Measurements from ENCODE around the gene CCDC126.
A peak's percentile ranks its signal among the peaks of the same experiment; 100 is the strongest.
"Not testable (repeated sequence)": the region's sequence is repeated elsewhere in the genome, so short reads cannot be mapped to it uniquely, and the experiment has no call there.

CCDC126 gene

GRCh38 chr7:23684041-23684440 is 86.9 kb downstream of the CCDC126 start:
- H2BK5ac ChIP-seq (ENCODE audit: low read depth, low read length, poor library complexity, severe bottlenecking); H3K23ac ChIP-seq (ENCODE audit: low read length in 2 of 2); H2AFZ ChIP-seq (ENCODE audit: low read depth, low read length); H4K8ac ChIP-seq (ENCODE audit: low read length); H3K18ac ChIP-seq (ENCODE audit: low read depth in 1 of 2, low read length in 2 of 2); H3K4me3 ChIP-seq (ENCODE audit: insufficient read depth in 1 of 2, low read depth in 1 of 2, low read length in 2 of 2); H3K14ac ChIP-seq (ENCODE audit: low read length in 2 of 2); H2BK15ac ChIP-seq (ENCODE audit: low read depth, poor library complexity, severe bottlenecking); H3K27me3 ChIP-seq (ENCODE audit: control insufficient read depth in 1 of 2, insufficient read depth in 1 of 2, low read length in 2 of 2); H3K4me2 ChIP-seq (ENCODE audit: low read length, poor library complexity, severe bottlenecking); H2BK12ac ChIP-seq (ENCODE audit: low read length in 2 of 2); H4K91ac ChIP-seq (ENCODE audit: low read length); H3K36me3 ChIP-seq (ENCODE audit: control insufficient read depth in 1 of 2, insufficient read depth in 2 of 2, low read depth in 1 of 2, low read length in 2 of 2); H2AK5ac ChIP-seq (ENCODE audit: low read length, severe bottlenecking); H3K9ac ChIP-seq (ENCODE audit: low read length); H3K27ac ChIP-seq (ENCODE audit: low read length, poor library complexity, severe bottlenecking); H3K4ac ChIP-seq (ENCODE audit: low read depth in 1 of 2, low read length in 2 of 2); H3K79me1 ChIP-seq (replicated peaks; ENCODE audit: low read length, poor library complexity, severe bottlenecking); H2BK120ac ChIP-seq (ENCODE audit: low read depth, low read length); H3K9me3 ChIP-seq (ENCODE audit: control insufficient read depth, low read length); DNase-seq: not testable (repeated sequence)
- H3K4me1 ChIP-seq (ENCODE audit: control insufficient read depth, insufficient read depth, low read depth, low read length) = peaks cover 11% of the 10 kb centered on the region
- WGBS = 72% methylated on average over 5 of the region's 6 CpGs

- no peak overlapping the region for H3K4ac ChIP-seq (ENCODE audit: low read depth in 1 of 2, low read length in 2 of 2)
- H4K8ac ChIP-seq (ENCODE audit: low read length) = no peak overlapping the region
- no peak overlapping the region for H2AFZ ChIP-seq (ENCODE audit: low read depth, low read length)
- no peak overlapping the region for H3K23ac ChIP-seq (ENCODE audit: low read length in 2 of 2)
- peaks cover 6% of the 10 kb centered on the region for H3K79me1 ChIP-seq (replicated peaks; ENCODE audit: low read length, poor library complexity, severe bottlenecking)
- peaks cover 4% of the 10 kb centered on the region for H3K4me1 ChIP-seq (ENCODE audit: control insufficient read depth, insufficient read depth, low read depth, low read length)
- no peak overlapping the region for H3K18ac ChIP-seq (ENCODE audit: low read depth in 1 of 2, low read length in 2 of 2)
- no peak overlapping the region for H3K4me2 ChIP-seq (ENCODE audit: low read length, poor library complexity, severe bottlenecking)
- no peaks in the 10 kb centered on the region for H3K27me3 ChIP-seq (ENCODE audit: control insufficient read depth in 1 of 2, insufficient read depth in 1 of 2, low read length in 2 of 2)
- H3K4me3 ChIP-seq (ENCODE audit: insufficient read depth in 1 of 2, low read depth in 1 of 2, low read length in 2 of 2) = no peak overlapping the region
- H3K27ac ChIP-seq (ENCODE audit: low read length, poor library complexity, severe bottlenecking) = no peak overlapping the region
- no peak overlapping the region for H2BK120ac ChIP-seq (ENCODE audit: low read depth, low read length)
- peaks cover 0 to 3% of the 10 kb centered on the region in 2 experiments for H3K36me3 ChIP-seq (ENCODE audit: control insufficient read depth in 1 of 2, insufficient read depth in 2 of 2, low read depth in 1 of 2, low read length in 2 of 2)
- peak; percentile 14 for DNase-seq
- H3K9me3 ChIP-seq (ENCODE audit: control insufficient read depth, low read length) = no peaks in the 10 kb centered on the region
- no peak overlapping the region for H2AK5ac ChIP-seq (ENCODE audit: low read length, severe bottlenecking)
- H2BK12ac ChIP-seq (ENCODE audit: low read length in 2 of 2) = no peak overlapping the region
- WGBS = 100% methylated on average over 3 of the region's 3 CpGs
- no peak overlapping the region for H3K14ac ChIP-seq (ENCODE audit: low read length in 2 of 2)
- no peak overlapping the region for H2BK15ac ChIP-seq (ENCODE audit: low read depth, poor library complexity, severe bottlenecking)
- no peak overlapping the region for H2BK5ac ChIP-seq (ENCODE audit: low read depth, low read length, poor library complexity, severe bottlenecking)
- peak overlapping the region; percentile 58 for H3K9ac ChIP-seq (ENCODE audit: low read length)
- H4K91ac ChIP-seq (ENCODE audit: low read length) = no peak overlapping the region
Observed at GRCh38 chr7:23685731-23686130, 88.5 kb downstream of the CCDC126 start.

GRCh38 chr7:23687011-23687410 is 89.8 kb downstream of the CCDC126 start:
- Histone ChIP-seq H2AFZ (ENCODE audit: low read depth, low read length) (no peak overlapping the region), H2BK5ac (ENCODE audit: low read depth, low read length, poor library complexity, severe bottlenecking) (no peak overlapping the region), H3K36me3 (ENCODE audit: control insufficient read depth in 1 of 2, insufficient read depth in 2 of 2, low read depth in 1 of 2, low read length in 2 of 2) (peaks cover 0 to 6% of the 10 kb centered on the region in 2 experiments), H3K18ac (ENCODE audit: low read depth in 1 of 2, low read length in 2 of 2) (no peak overlapping the region), H3K9me3 (ENCODE audit: control insufficient read depth, low read length) (no peaks in the 10 kb centered on the region), H2AK5ac (ENCODE audit: low read length, severe bottlenecking) (no peak overlapping the region), H4K91ac (ENCODE audit: low read length) (no peak overlapping the region), H2BK15ac (ENCODE audit: low read depth, poor library complexity, severe bottlenecking) (no peak overlapping the region), H3K9ac (ENCODE audit: low read length) (no peak overlapping the region), H3K79me1 (replicated peaks; ENCODE audit: low read length, poor library complexity, severe bottlenecking) (peaks cover 3% of the 10 kb centered on the region), H3K27me3 (ENCODE audit: control insufficient read depth in 1 of 2, insufficient read depth in 1 of 2, low read length in 2 of 2) (no peaks in the 10 kb centered on the region), H3K14ac (ENCODE audit: low read length in 2 of 2) (no peak overlapping the region), H2BK120ac (ENCODE audit: low read depth, low read length) (no peak overlapping the region), H3K27ac (ENCODE audit: low read length, poor library complexity, severe bottlenecking) (no peak overlapping the region), H3K4me1 (ENCODE audit: control insufficient read depth, insufficient read depth, low read depth, low read length) (peaks cover 2% of the 10 kb centered on the region), H3K4me2 (ENCODE audit: low read length, poor library complexity, severe bottlenecking) (no peak overlapping the region), H3K4ac (ENCODE audit: low read depth in 1 of 2, low read length in 2 of 2) (no peak overlapping the region), H3K4me3 (ENCODE audit: insufficient read depth in 1 of 2, low read depth in 1 of 2, low read length in 2 of 2) (no peak overlapping the region), H4K8ac (ENCODE audit: low read length) (peak overlapping the region; percentile 28), H3K23ac (ENCODE audit: low read length in 2 of 2) (no peak overlapping the region), H2BK12ac (ENCODE audit: low read length in 2 of 2) (no peak overlapping the region)
- 96% methylated on average over 2 of the region's 2 CpGs for WGBS
- no peak for DNase-seq

GRCh38 chr7:23689165-23689564 is 92.0 kb downstream of the CCDC126 start:
- Histone ChIP-seq H3K79me1 (replicated peaks; ENCODE audit: low read length, poor library complexity, severe bottlenecking) (peaks cover 3% of the 10 kb centered on the region), H2AFZ (ENCODE audit: low read depth, low read length) (no peak overlapping the region), H2BK15ac (ENCODE audit: low read depth, poor library complexity, severe bottlenecking) (no peak overlapping the region), H3K4me2 (ENCODE audit: low read length, poor library complexity, severe bottlenecking) (no peak overlapping the region), H3K27ac (ENCODE audit: low read length, poor library complexity, severe bottlenecking) (no peak overlapping the region), H3K9me3 (ENCODE audit: control insufficient read depth, low read length) (no peaks in the 10 kb centered on the region), H2BK5ac (ENCODE audit: low read depth, low read length, poor library complexity, severe bottlenecking) (no peak overlapping the region), H3K27me3 (ENCODE audit: control insufficient read depth in 1 of 2, insufficient read depth in 1 of 2, low read length in 2 of 2) (no peaks in the 10 kb centered on the region), H3K23ac (ENCODE audit: low read length in 2 of 2) (no peak overlapping the region), H3K36me3 (ENCODE audit: control insufficient read depth in 1 of 2, insufficient read depth in 2 of 2, low read depth in 1 of 2, low read length in 2 of 2) (peaks cover 0 to 6% of the 10 kb centered on the region in 2 experiments), H4K91ac (ENCODE audit: low read length) (no peak overlapping the region), H2AK5ac (ENCODE audit: low read length, severe bottlenecking) (no peak overlapping the region), H3K18ac (ENCODE audit: low read depth in 1 of 2, low read length in 2 of 2) (no peak overlapping the region), H3K14ac (ENCODE audit: low read length in 2 of 2) (no peak overlapping the region), H2BK12ac (ENCODE audit: low read length in 2 of 2) (no peak overlapping the region), H3K4me3 (ENCODE audit: insufficient read depth in 1 of 2, low read depth in 1 of 2, low read length in 2 of 2) (no peak overlapping the region), H4K8ac (ENCODE audit: low read length) (no peak overlapping the region), H2BK120ac (ENCODE audit: low read depth, low read length) (no peak overlapping the region), H3K9ac (ENCODE audit: low read length) (no peak overlapping the region), H3K4ac (ENCODE audit: low read depth in 1 of 2, low read length in 2 of 2) (no peak overlapping the region), H3K4me1 (ENCODE audit: control insufficient read depth, insufficient read depth, low read depth, low read length) (peaks cover 2% of the 10 kb centered on the region)
- DNase-seq = no peak
- WGBS = 65% methylated on average over 1 of the region's 4 CpGs

Data from mesenchymal stem cell (in vitro differentiated cells and primary cell).